GM13977 (cell line): ENCODE data around the gene CHML.

Source experiments
- DNase-seq: peaks from one replicate; pipeline ENCODE4 v3.0.0; 2012; ENCODE audit warnings: low spot score
- CTCF ChIP-seq: IDR thresholded peaks from 2 replicates; pipeline ENCODE4 v1.5.1; 2012; ENCODE audit warnings: mild to moderate bottlenecking, control low read depth; ENCODE audit not compliant: insufficient read depth; ENCODE audit errors: extremely low read depth, missing control alignments
- in situ Hi-C: fragments of 300-500 bp; cut with MboI; formaldehyde crosslinking; loops from one replicate; pipeline ENCODE4 v1.12.0; 2022; ENCODE audit warnings: low sequenced_read_pairs, low pct_unique_long_range_greater_than_20kb, mixed read lengths, inconsistent platforms; ENCODE audit not compliant: unreplicated experiment

The CHML gene

GRCh38 chr1:241610056-241610815, 29.9 kb downstream of the CHML start:
- DNase-seq, result no peak
- no peak for TF ChIP-seq CTCF
- in situ Hi-C loops, result loop anchor here (25.0 kb wide), 1 partner anchor 402 kb away; no protein-coding TSS in a partner anchor

DNA sequence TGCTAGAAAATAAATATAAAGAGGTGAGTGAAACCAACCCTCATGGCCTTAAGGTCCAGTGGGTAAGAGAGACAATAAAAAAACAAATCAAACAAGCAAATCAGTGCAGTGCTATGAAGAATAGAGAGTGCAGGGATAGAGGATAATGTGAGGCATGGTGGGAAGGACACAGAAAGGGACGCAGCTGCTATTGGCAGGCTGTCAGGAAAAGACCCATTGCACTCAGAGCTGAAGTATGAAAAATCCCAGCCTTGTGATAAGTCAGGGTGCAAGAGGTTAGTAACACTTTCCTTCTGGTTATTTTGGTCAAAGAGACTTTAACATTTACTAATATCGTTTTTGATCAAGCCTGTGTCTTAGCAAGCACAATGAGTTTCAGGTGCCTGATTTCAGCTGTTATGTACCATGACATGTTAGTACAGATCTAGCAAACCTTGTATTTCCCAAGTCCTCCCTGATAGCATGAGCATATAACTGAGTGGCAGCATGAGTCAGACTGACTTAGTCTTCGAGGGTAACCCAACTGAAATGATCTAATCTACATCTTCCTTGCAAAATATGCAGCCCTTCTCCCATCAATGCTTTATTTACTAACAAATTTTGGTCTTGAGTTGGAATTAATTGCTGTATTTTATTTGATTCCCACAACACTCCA, 31.7 kb downstream of the CHML start:
- no peak for DNase-seq
- in situ Hi-C loops, result loop anchor here (25.0 kb wide), 1 partner anchor 404 kb away; no protein-coding TSS in a partner anchor
- TF ChIP-seq CTCF, result no peak

GRCh38 chr1:241607497-241607896, 32.7 kb downstream of the CHML start:
- DNase-seq, result no peak
- no peak for TF ChIP-seq CTCF
- in situ Hi-C loops, result loop anchor here (25.0 kb wide), 1 partner anchor 405 kb away; no protein-coding TSS in a partner anchor

GRCh38 chr1:241606544-241606943, 33.6 kb downstream of the CHML start:
- no peak for TF ChIP-seq CTCF
- in situ Hi-C loops, result loop anchor here (25.0 kb wide), 1 partner anchor 406 kb away; no protein-coding TSS in a partner anchor
- no peak for DNase-seq

- DNase-seq, result no peak
- TF ChIP-seq CTCF, result peak; percentile 21
- in situ Hi-C loops, result loop anchor here (25.0 kb wide), 1 partner anchor 407 kb away; no protein-coding TSS in a partner anchor
Observed at GRCh38 chr1:241605146-241605805, 34.9 kb downstream of the CHML start.

DNA sequence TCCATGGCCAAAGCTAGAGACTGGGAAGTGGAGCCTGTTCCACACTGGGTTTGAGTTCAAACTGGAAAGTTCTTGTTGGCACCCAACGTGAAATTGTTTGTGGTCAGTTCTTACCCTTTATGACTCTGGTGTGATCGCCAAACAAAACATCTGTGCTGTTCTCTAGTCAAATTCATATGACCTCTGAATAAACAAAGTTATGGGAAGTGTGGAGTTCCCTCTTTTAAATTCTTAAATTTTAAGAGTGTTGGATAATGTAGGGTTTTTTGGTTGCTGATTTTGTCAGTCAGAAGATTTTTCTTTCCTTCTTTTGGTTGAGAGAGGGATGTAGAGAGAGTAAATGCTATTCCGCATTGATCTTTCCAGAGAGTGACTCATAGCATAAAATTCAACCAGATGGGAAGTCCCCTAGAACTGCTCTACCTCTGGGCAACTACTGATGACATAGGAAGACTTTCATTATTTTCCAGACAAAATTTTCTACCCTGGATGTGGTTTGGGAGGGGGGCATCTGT, 36.4 kb downstream of the CHML start:
- no peak for TF ChIP-seq CTCF
- DNase-seq, result no peak
- in situ Hi-C loops, result loop anchor here (25.0 kb wide), 1 partner anchor 409 kb away; no protein-coding TSS in a partner anchor
